ENCODE measurements around the gene SPDYC.
A peak's percentile ranks its signal among the peaks of the same experiment; 100 is the strongest.

SPDYC gene, protein sequence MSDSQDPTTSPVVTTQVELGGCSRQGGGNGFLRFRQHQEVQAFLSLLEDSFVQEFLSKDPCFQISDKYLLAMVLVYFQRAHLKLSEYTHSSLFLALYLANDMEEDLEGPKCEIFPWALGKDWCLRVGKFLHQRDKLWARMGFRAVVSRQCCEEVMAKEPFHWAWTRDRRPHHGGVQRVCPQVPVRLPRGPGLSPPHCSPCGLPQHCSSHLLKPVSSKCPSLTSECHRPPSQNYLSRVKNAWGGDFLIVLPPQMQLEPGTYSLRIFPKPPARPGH

GRCh38 chr11:65170058-65170534, at the start of gene SPDYC:
Gene SPDYC (plus strand): TSS chr11:65170233. CDS start chr11:65171358, 1,125 bp downstream.
- peak within 1 kb of the TSS; percentile 39; the same call in 1 of the 2 replicates for H3K4me2 ChIP-seq (ENCODE audit: low read length)
- H3K9me2 ChIP-seq (ENCODE audit: low read depth, low read length) = no peaks in the 10 kb centered on the region
- H3K9ac ChIP-seq (ENCODE audit: low read length) = peak within 1 kb of the TSS; percentile 51
- peak within 1 kb of the TSS; percentile 88 for H2AFZ ChIP-seq (ENCODE audit: low read length)
- H3F3A ChIP-seq (ENCODE audit: insufficient read depth, low read length) = no peaks in the 10 kb centered on the region
- peak within 1 kb of the TSS; percentile 81 for H3K27ac ChIP-seq (ENCODE audit: low read depth, low read length, poor library complexity, severe bottlenecking)
- no peaks in the 10 kb centered on the region for H3K27me3 ChIP-seq (ENCODE audit: insufficient read depth, low read length)
- H3K4me1 ChIP-seq (ENCODE audit: insufficient read depth, low read length, severe bottlenecking) = peaks cover 22% of the 10 kb centered on the region
- TF ChIP-seq CTCF (IDR thresholded peaks at IDR 0.05; ENCODE audit: low read length) (no peak), EZH2 (IDR thresholded peaks at IDR 0.05; ENCODE audit: borderline replicate concordance, low read length) (no peak)
- H3K4me3 ChIP-seq (ENCODE audit: low read depth, low read length, poor library complexity, severe bottlenecking) = peak within 1 kb of the TSS; percentile 3
- H3K9me3 ChIP-seq (ENCODE audit: low read length) = no peaks in the 10 kb centered on the region
- no peaks in the 10 kb centered on the region for H3K79me2 ChIP-seq (ENCODE audit: insufficient read depth, low read length)
- H4K20me1 ChIP-seq (ENCODE audit: insufficient read depth, low read length) = no peaks in the 10 kb centered on the region
- no peaks in the 10 kb centered on the region for H3K36me3 ChIP-seq (ENCODE audit: insufficient read depth, low read length)

DNA sequence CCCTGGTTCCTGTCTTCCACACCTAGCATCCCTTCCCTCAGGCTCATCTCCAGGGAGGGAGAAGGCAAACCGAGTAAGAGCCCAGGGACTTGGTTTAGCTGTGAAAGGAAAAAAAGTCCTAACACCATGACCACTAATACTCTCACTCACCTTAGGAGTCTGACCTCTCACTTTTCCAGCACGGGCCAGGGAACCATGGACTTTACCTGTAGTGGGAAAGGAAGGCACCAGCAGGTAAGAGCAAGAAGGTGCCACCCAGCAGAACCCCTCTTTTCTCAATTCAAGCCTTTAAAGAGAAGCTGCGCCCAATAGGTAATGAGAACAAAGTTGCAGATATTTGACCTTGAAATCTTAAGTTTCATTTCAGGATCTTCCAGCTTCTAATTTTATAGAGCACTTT, 49.2 kb upstream of the SPDYC start:
- Histone ChIP-seq H3K9ac (ENCODE audit: low read length) (peak overlapping the region; percentile 96), H3K36me3 (ENCODE audit: insufficient read depth, low read length) (peaks cover 70% of the 10 kb centered on the region), H3K9me3 (ENCODE audit: low read length) (no peaks in the 10 kb centered on the region), H3K27me3 (ENCODE audit: insufficient read depth, low read length) (no peaks in the 10 kb centered on the region), H3K4me2 (ENCODE audit: low read length) (peak overlapping the region; percentile 75), H3K9me2 (ENCODE audit: low read depth, low read length) (no peaks in the 10 kb centered on the region), H4K20me1 (ENCODE audit: insufficient read depth, low read length) (no peaks in the 10 kb centered on the region), H3K79me2 (ENCODE audit: insufficient read depth, low read length) (peaks cover 19% of the 10 kb centered on the region), H2AFZ (ENCODE audit: low read length) (no peak overlapping the region), H3K27ac (ENCODE audit: low read depth, low read length, poor library complexity, severe bottlenecking) (peak overlapping the region; percentile 72), H3K4me1 (ENCODE audit: insufficient read depth, low read length, severe bottlenecking) (peaks cover 48% of the 10 kb centered on the region), H3K4me3 (ENCODE audit: low read depth, low read length, poor library complexity, severe bottlenecking) (peak overlapping the region; percentile 87), H3F3A (ENCODE audit: insufficient read depth, low read length) (0 out of 2 replicates have a peak, but pooled peaks cover 7% of the 10 kb centered on the region)
- TF ChIP-seq EZH2 (IDR thresholded peaks at IDR 0.05; ENCODE audit: borderline replicate concordance, low read length) = no peak
- no peak for TF ChIP-seq CTCF (IDR thresholded peaks at IDR 0.05; ENCODE audit: low read length)

- H3K9me2 ChIP-seq (ENCODE audit: low read depth, low read length) = no peaks in the 10 kb centered on the region
- H2AFZ ChIP-seq (ENCODE audit: low read length) = no peak overlapping the region
- H3K36me3 ChIP-seq (ENCODE audit: insufficient read depth, low read length) = peaks cover 70% of the 10 kb centered on the region
- no peaks in the 10 kb centered on the region for H4K20me1 ChIP-seq (ENCODE audit: insufficient read depth, low read length)
- H3K9me3 ChIP-seq (ENCODE audit: low read length) = no peaks in the 10 kb centered on the region
- H3K79me2 ChIP-seq (ENCODE audit: insufficient read depth, low read length) = peaks cover 19% of the 10 kb centered on the region
- H3K27ac ChIP-seq (ENCODE audit: low read depth, low read length, poor library complexity, severe bottlenecking) = peak overlapping the region; percentile 72
- no peaks in the 10 kb centered on the region for H3K27me3 ChIP-seq (ENCODE audit: insufficient read depth, low read length)
- no peak for TF ChIP-seq CTCF (IDR thresholded peaks at IDR 0.05; ENCODE audit: low read length)
- no peak for TF ChIP-seq EZH2 (IDR thresholded peaks at IDR 0.05; ENCODE audit: borderline replicate concordance, low read length)
- peak overlapping the region; percentile 96 for H3K9ac ChIP-seq (ENCODE audit: low read length)
- H3K4me3 ChIP-seq (ENCODE audit: low read depth, low read length, poor library complexity, severe bottlenecking) = peak overlapping the region; percentile 87
- H3K4me2 ChIP-seq (ENCODE audit: low read length) = peak overlapping the region; percentile 75
- H3F3A ChIP-seq (ENCODE audit: insufficient read depth, low read length) = peaks cover 10% of the 10 kb centered on the region; the same call in 1 of the 2 replicates
- H3K4me1 ChIP-seq (ENCODE audit: insufficient read depth, low read length, severe bottlenecking) = peaks cover 42% of the 10 kb centered on the region
These were observed 48.6 kb upstream of the SPDYC start for GRCh38 chr11:65121447-65121864.

Measured in OCI-LY1 (cell line).